ENCODE data around the gene HRG. TPM values are rescaled to one million over a fixed set of nuclear protein-coding genes. Genes with fewer than 3 reads are reported as not detected.

Gene HRG
- total RNA-seq, 1 donor from 2014 or later = not detected

DNA sequence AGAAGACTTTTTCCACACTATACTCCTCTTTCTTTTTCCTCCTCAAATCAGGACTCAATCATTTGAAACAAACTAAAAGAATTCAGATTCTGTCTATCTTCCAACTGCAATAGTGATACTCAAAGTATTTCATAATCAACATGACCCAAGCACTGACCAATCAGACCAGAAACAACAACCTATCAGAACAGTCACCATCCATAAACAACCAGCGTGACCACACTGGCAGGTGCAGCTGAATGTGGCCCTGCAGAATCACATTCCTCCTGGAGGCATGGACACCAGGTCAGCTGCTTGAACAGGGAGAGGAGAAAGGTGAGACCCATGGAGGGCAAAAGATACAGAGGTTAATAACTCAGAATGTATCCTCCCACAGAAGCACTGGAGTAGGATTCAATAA, 13.3 kb downstream of the HRG start:
- H3K4me1 ChIP-seq (ENCODE audit: insufficient read depth, low read length) = no peaks in the 10 kb centered on the region
- DNase-seq (ENCODE audit: low read depth) (no peak), FAIRE-seq (no peak)
- H2AFZ ChIP-seq (ENCODE audit: low read depth, low read length) = no peak overlapping the region
- no peak overlapping the region for H3K9ac ChIP-seq (ENCODE audit: low read length)
- no peak overlapping the region for H3K4me3 Mint-ChIP-seq (ENCODE audit: unreplicated experiment)
- H3K27ac Mint-ChIP-seq (ENCODE audit: unreplicated experiment) = no peak overlapping the region
- peaks cover 5% of the 10 kb centered on the region for H3K9me3 Mint-ChIP-seq (ENCODE audit: unreplicated experiment)
- no peak overlapping the region for H3K4me2 ChIP-seq (ENCODE audit: low read length)
- no peaks in the 10 kb centered on the region for H3K36me3 Mint-ChIP-seq (ENCODE audit: low read depth, unreplicated experiment)
- no peaks in the 10 kb centered on the region for H3K36me3 ChIP-seq (ENCODE audit: insufficient read depth, low read length)
- TF ChIP-seq CTCF (IDR thresholded peaks at IDR 0.05; ENCODE audit: insufficient read depth, low read depth, low read length) (no peak), EZH2 (IDR thresholded peaks at IDR 0.05; ENCODE audit: insufficient read depth, low read length) (no peak)
- no peaks in the 10 kb centered on the region for H3K79me2 ChIP-seq (ENCODE audit: insufficient read depth, low read length)
- H3K4me3 ChIP-seq (ENCODE audit: insufficient read depth, low read depth, low read length) = no peak overlapping the region
- H3K9me3 ChIP-seq (ENCODE audit: insufficient read depth, low read depth, low read length) = no peaks in the 10 kb centered on the region
- peaks cover 25% of the 10 kb centered on the region for H3K27me3 Mint-ChIP-seq (ENCODE audit: low read depth, unreplicated experiment)
- H3K4me1 Mint-ChIP-seq (ENCODE audit: low read depth, unreplicated experiment) = no peaks in the 10 kb centered on the region
- H4K20me1 ChIP-seq (ENCODE audit: insufficient read depth, low read length) = no peaks in the 10 kb centered on the region
- no peak overlapping the region for H3K27ac ChIP-seq (ENCODE audit: low read depth, low read length)
- peaks cover 7% of the 10 kb centered on the region for H3K27me3 ChIP-seq (ENCODE audit: insufficient read depth, low read length)

- H3K9me3 Mint-ChIP-seq (ENCODE audit: unreplicated experiment) = peaks cover 17% of the 10 kb centered on the region
- Histone ChIP-seq H3K4me3 (ENCODE audit: insufficient read depth, low read depth, low read length) (no peak overlapping the region), H3K9me3 (ENCODE audit: insufficient read depth, low read depth, low read length) (no peaks in the 10 kb centered on the region), H3K27ac (ENCODE audit: low read depth, low read length) (no peak overlapping the region), H3K27me3 (ENCODE audit: insufficient read depth, low read length) (peaks cover 6% of the 10 kb centered on the region), H2AFZ (ENCODE audit: low read depth, low read length) (no peak overlapping the region), H3K36me3 (ENCODE audit: insufficient read depth, low read length) (no peaks in the 10 kb centered on the region), H3K9ac (ENCODE audit: low read length) (no peak overlapping the region), H4K20me1 (ENCODE audit: insufficient read depth, low read length) (no peaks in the 10 kb centered on the region), H3K4me1 (ENCODE audit: insufficient read depth, low read length) (no peaks in the 10 kb centered on the region), H3K79me2 (ENCODE audit: insufficient read depth, low read length) (no peaks in the 10 kb centered on the region), H3K4me2 (ENCODE audit: low read length) (no peak overlapping the region)
- no peaks in the 10 kb centered on the region for H3K36me3 Mint-ChIP-seq (ENCODE audit: low read depth, unreplicated experiment)
- DNase-seq (ENCODE audit: low read depth) = no peak
- H3K4me3 Mint-ChIP-seq (ENCODE audit: unreplicated experiment) = no peak overlapping the region
- TF ChIP-seq CTCF (IDR thresholded peaks at IDR 0.05; ENCODE audit: insufficient read depth, low read depth, low read length) (no peak), EZH2 (IDR thresholded peaks at IDR 0.05; ENCODE audit: insufficient read depth, low read length) (no peak)
- no peak for FAIRE-seq
- H3K27ac Mint-ChIP-seq (ENCODE audit: unreplicated experiment) = no peak overlapping the region
- H3K4me1 Mint-ChIP-seq (ENCODE audit: low read depth, unreplicated experiment) = no peaks in the 10 kb centered on the region
- H3K27me3 Mint-ChIP-seq (ENCODE audit: low read depth, unreplicated experiment) = peaks cover 20% of the 10 kb centered on the region
Observed at GRCh38 chr3:186680869-186681268, 15.1 kb downstream of the HRG start.

DNA sequence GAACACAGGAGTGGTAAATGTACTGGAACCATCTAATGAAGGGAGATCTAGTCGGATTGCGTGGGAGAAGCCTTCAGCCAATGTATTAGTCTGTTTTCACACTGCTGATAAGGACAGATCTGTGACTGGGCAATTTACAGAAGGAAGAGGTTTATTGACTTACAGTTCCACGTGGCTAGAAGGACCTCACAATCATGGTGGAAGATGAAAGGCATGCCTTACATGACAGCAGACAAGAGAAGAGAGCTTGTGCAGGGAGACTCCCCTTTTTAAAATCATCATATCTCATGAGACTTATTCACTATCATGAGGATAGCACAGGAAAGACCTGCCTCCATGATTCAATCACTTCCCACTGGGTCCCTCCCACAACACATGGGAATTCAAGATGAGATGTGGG, 17.0 kb downstream of the HRG start:
- Histone ChIP-seq H3K9me3 (ENCODE audit: insufficient read depth, low read depth, low read length) (no peaks in the 10 kb centered on the region), H3K36me3 (ENCODE audit: insufficient read depth, low read length) (no peaks in the 10 kb centered on the region), H3K4me1 (ENCODE audit: insufficient read depth, low read length) (no peaks in the 10 kb centered on the region), H4K20me1 (ENCODE audit: insufficient read depth, low read length) (no peaks in the 10 kb centered on the region), H3K27me3 (ENCODE audit: insufficient read depth, low read length) (peaks cover 6% of the 10 kb centered on the region), H3K4me3 (ENCODE audit: insufficient read depth, low read depth, low read length) (no peak overlapping the region), H2AFZ (ENCODE audit: low read depth, low read length) (no peak overlapping the region), H3K79me2 (ENCODE audit: insufficient read depth, low read length) (no peaks in the 10 kb centered on the region), H3K9ac (ENCODE audit: low read length) (no peak overlapping the region), H3K4me2 (ENCODE audit: low read length) (no peak overlapping the region), H3K27ac (ENCODE audit: low read depth, low read length) (no peak overlapping the region)
- H3K27ac Mint-ChIP-seq (ENCODE audit: unreplicated experiment) = no peak overlapping the region
- FAIRE-seq (no peak), DNase-seq (ENCODE audit: low read depth) (no peak)
- no peak for TF ChIP-seq EZH2 (IDR thresholded peaks at IDR 0.05; ENCODE audit: insufficient read depth, low read length)
- TF ChIP-seq CTCF (IDR thresholded peaks at IDR 0.05; ENCODE audit: insufficient read depth, low read depth, low read length) = no peak
- H3K4me3 Mint-ChIP-seq (ENCODE audit: unreplicated experiment) = no peak overlapping the region
- H3K4me1 Mint-ChIP-seq (ENCODE audit: low read depth, unreplicated experiment) = no peaks in the 10 kb centered on the region
- no peaks in the 10 kb centered on the region for H3K36me3 Mint-ChIP-seq (ENCODE audit: low read depth, unreplicated experiment)
- H3K9me3 Mint-ChIP-seq (ENCODE audit: unreplicated experiment) = peaks cover 24% of the 10 kb centered on the region
- peaks cover 27% of the 10 kb centered on the region for H3K27me3 Mint-ChIP-seq (ENCODE audit: low read depth, unreplicated experiment)
